HG02943 (cell line): ENCODE data around the gene NDUFC1.

Source experiments
- ATAC-seq: cut with Tn5 transposase; IDR thresholded peaks from one replicate; pipeline ENCODE4 v1.9.1; 2021; ENCODE audit warnings: mild to moderate bottlenecking, low read depth, moderate library complexity; ENCODE audit not compliant: unreplicated experiment

The NDUFC1 gene

GRCh38 chr4:139300431-139301112 is 1.7 kb downstream of the NDUFC1 start:
- peak; percentile 6 for ATAC-seq

GRCh38 chr4:139299536-139299935 is 2.7 kb downstream of the NDUFC1 start:
- no peak for ATAC-seq

- ATAC-seq = no peak
Measured at GRCh38 chr4:139297001-139297410, 5.3 kb downstream of the NDUFC1 start.

- no peak for ATAC-seq
Measured at GRCh38 chr4:139295942-139296299, 6.4 kb downstream of the NDUFC1 start.

- ATAC-seq = peak; percentile 95
Measured at GRCh38 chr4:139295206-139295941, 6.9 kb downstream of the NDUFC1 start.

GRCh38 chr4:139286186-139286698 is 16.0 kb downstream of the NDUFC1 start:
- no peak for ATAC-seq

GRCh38 chr4:139282721-139283075 is 19.6 kb downstream of the NDUFC1 start:
- ATAC-seq = no peak

GRCh38 chr4:139282065-139282720 is 20.1 kb downstream of the NDUFC1 start:
- no peak for ATAC-seq

GRCh38 chr4:139279760-139280620 is 22.3 kb downstream of the NDUFC1 start, which contains the start of gene MGARP:
TSS of gene MGARP (minus strand) at chr4:139280225. CDS start at chr4:139280158, 67 bp downstream.
- ATAC-seq = no peak

GRCh38 chr4:139278912-139279759 is 23.1 kb downstream of the NDUFC1 start:
- ATAC-seq = no peak

GRCh38 chr4:139278485-139278884 is 23.8 kb downstream of the NDUFC1 start:
- no peak for ATAC-seq

GRCh38 chr4:139275281-139275735 is 27.0 kb downstream of the NDUFC1 start:
- ATAC-seq = no peak

- ATAC-seq = no peak
Measured at GRCh38 chr4:139274790-139275189, 27.5 kb downstream of the NDUFC1 start.

GRCh38 chr4:139273835-139274234 is 28.4 kb downstream of the NDUFC1 start:
- ATAC-seq = no peak

- no peak for ATAC-seq
Measured at GRCh38 chr4:139267301-139267700, 35.0 kb downstream of the NDUFC1 start.

- ATAC-seq = peak; percentile 97
Measured at GRCh38 chr4:139266583-139267257, 35.6 kb downstream of the NDUFC1 start.

GRCh38 chr4:139266208-139266582 is 36.1 kb downstream of the NDUFC1 start:
- peak; percentile 1 for ATAC-seq

- no peak for ATAC-seq
Measured at GRCh38 chr4:139265654-139266053, 36.6 kb downstream of the NDUFC1 start.

GRCh38 chr4:139256349-139256748 is 45.9 kb downstream of the NDUFC1 start:
- no peak for ATAC-seq
